Prostate gland (tissue), 2 donors: Measurements from ENCODE around the gene PAN2.

ENCODE experiments used
- CTCF ChIP-seq, 4 experiments: fragments of 200-600 bp in 2 of 4; fragments of 450-650 bp in 2 of 4; sonication (generic) in 2 of 4; IDR thresholded peaks; 1 replicate in 3 of 4; 2 replicates in 1 of 4; pipeline ENCODE4 v1.5.1; 2016 to 2019; ENCODE audit warnings: antibody characterized with exemption in 4 of 4, mild to moderate bottlenecking in 2 of 4, moderate library complexity in 2 of 4
- POLR2AphosphoS5 ChIP-seq: sonication (generic); formaldehyde crosslinking; IDR thresholded peaks from one replicate; pipeline ENCODE4 v1.6.1; 2017; ENCODE audit warnings: antibody characterized with exemption

GRCh38 chr12:56334490-56334793 lies 642 bp upstream of the PAN2 start:
- no peak for TF ChIP-seq CTCF (IDR thresholded peaks at IDR 0.05)
- no peak for TF ChIP-seq POLR2AphosphoS5
